SU-DHL-6 (cell line): ENCODE results near the gene AQP6.

Experiments
- H2AFZ ChIP-seq: fragments of 200-600 bp; sonication (generic); 2 replicates; pipeline ENCODE4 v1.6.1; 2014; ENCODE audit warnings: low read depth, mild to moderate bottlenecking, moderate library complexity, mixed read lengths, antibody characterized with exemption, low read length; ENCODE audit not compliant: severe bottlenecking
- H3F3A ChIP-seq: fragments of 200-600 bp; shearing (Covaris generic); 2 replicates; pipeline ENCODE4 v1.6.0; 2016; ENCODE audit warnings: antibody characterized with exemption, mild to moderate bottlenecking; ENCODE audit not compliant: insufficient read depth
- H3K27ac ChIP-seq: fragments of 200-600 bp; sonication (generic); 2 replicates; pipeline ENCODE4 v1.5.1; 2016; ENCODE audit warnings: low read depth, mild to moderate bottlenecking, low read length, moderate library complexity, mixed read lengths
- H3K27me3 ChIP-seq: fragments of 200-600 bp; sonication (generic), shearing (Covaris generic); 2 replicates; pipeline ENCODE4 v1.6.0; 2014; ENCODE audit warnings: mild to moderate bottlenecking, low read length
- H3K36me3 ChIP-seq: fragments of 200-600 bp; sonication (generic); 2 replicates; pipeline ENCODE4 v1.6.1; 2014; ENCODE audit warnings: mild to moderate bottlenecking, low read length, mixed read lengths
- H3K4me2 ChIP-seq: fragments of 300-600, 200-600 bp; shearing (Covaris generic), sonication (generic); 2 replicates; pipeline ENCODE4 v1.6.0; 2014; ENCODE audit warnings: low read length, low read depth, mild to moderate bottlenecking; ENCODE audit not compliant: poor library complexity, severe bottlenecking
- H3K4me3 ChIP-seq: fragments of 200-600 bp; sonication (generic); 2 replicates; pipeline ENCODE4 v1.5.1; 2014; ENCODE audit warnings: antibody characterized with exemption, low read length, mild to moderate bottlenecking, mixed read lengths; ENCODE audit not compliant: insufficient read depth, poor library complexity, severe bottlenecking
- H3K79me2 ChIP-seq: fragments of 200-600 bp; sonication (generic); 2 replicates; pipeline ENCODE4 v1.6.1; 2014; ENCODE audit warnings: mild to moderate bottlenecking, low read length, moderate library complexity; ENCODE audit not compliant: insufficient read depth
- H3K9ac ChIP-seq: fragments of 200-600 bp; sonication (generic); 2 replicates; pipeline ENCODE4 v1.7.0; 2014; ENCODE audit warnings: mild to moderate bottlenecking, low read length
- H3K9me2 ChIP-seq: fragments of 200-600 bp; sonication (generic); replicated peaks from 2 replicates; pipeline ENCODE4 v1.6.1; 2014; ENCODE audit warnings: low read length; ENCODE audit not compliant: insufficient read depth
- H3K9me3 ChIP-seq: fragments of 200-600 bp; sonication (generic); 2 replicates; pipeline ENCODE4 v1.6.1; 2014; ENCODE audit warnings: low read length, mixed read lengths; ENCODE audit not compliant: insufficient read depth
- H4K20me1 ChIP-seq: fragments of 200-600 bp; sonication (generic); 2 replicates; pipeline ENCODE4 v1.6.1; 2014; ENCODE audit warnings: low read depth, mild to moderate bottlenecking, antibody characterized with exemption, low read length, moderate library complexity, mixed read lengths
- CTCF ChIP-seq: fragments of 200-600 bp; sonication (generic); IDR thresholded peaks from one replicate; pipeline ENCODE4 v1.5.1; 2017; ENCODE audit warnings: antibody characterized with exemption, mild to moderate bottlenecking, low read length, moderate library complexity; ENCODE audit not compliant: insufficient read depth, poor library complexity, severe bottlenecking
- EZH2phosphoT487 ChIP-seq: fragments of 200-600 bp; sonication (generic), shearing (Covaris generic); conservative IDR thresholded peaks from 2 replicates; pipeline ENCODE4 v1.6.1; 2018; ENCODE audit warnings: mild to moderate bottlenecking, antibody characterized with exemption, low read length, moderate library complexity, mixed read lengths

Gene AQP6

GRCh38 chr12:49972641-49973360 is at the start of gene AQP6:
TSS of gene AQP6 (plus strand) at chr12:49972947. CDS start at chr12:49973174, 227 bp downstream.
- Histone ChIP-seq H3K9me3 (no peaks in the 10 kb centered on the region), H3K36me3 (no peaks in the 10 kb centered on the region), H3K27ac (no peak within 1 kb of the TSS), H3K9ac (no peak within 1 kb of the TSS), H3K9me2 (no peaks in the 10 kb centered on the region), H2AFZ (no peak within 1 kb of the TSS), H3K27me3 (no peaks in the 10 kb centered on the region), H3F3A (no peaks in the 10 kb centered on the region), H3K79me2 (no peaks in the 10 kb centered on the region), H3K4me3 (no peak within 1 kb of the TSS), H3K4me2 (no peak within 1 kb of the TSS), H4K20me1 (no peaks in the 10 kb centered on the region)
- no peak for TF ChIP-seq CTCF

- Histone ChIP-seq H3K27ac (no peak overlapping the region), H3K4me3 (no peak overlapping the region), H3K36me3 (no peaks in the 10 kb centered on the region), H2AFZ (no peak overlapping the region), H3K9me2 (no peaks in the 10 kb centered on the region), H3K27me3 (no peaks in the 10 kb centered on the region), H3K9me3 (no peaks in the 10 kb centered on the region), H3K79me2 (no peaks in the 10 kb centered on the region), H4K20me1 (no peaks in the 10 kb centered on the region), H3K9ac (no peak overlapping the region), H3F3A (no peaks in the 10 kb centered on the region), H3K4me2 (no peak overlapping the region)
- TF ChIP-seq CTCF (no peak), EZH2phosphoT487 (no peak)
Measured at GRCh38 chr12:49923035-49923644, 49.6 kb upstream of the AQP6 start.

GRCh38 chr12:49923880-49924556 is 48.7 kb upstream of the AQP6 start:
- H2AFZ ChIP-seq = no peak overlapping the region
- no peaks in the 10 kb centered on the region for H3K79me2 ChIP-seq
- TF ChIP-seq CTCF (no peak), EZH2phosphoT487 (no peak)
- no peaks in the 10 kb centered on the region for H3K9me3 ChIP-seq
- H3K9me2 ChIP-seq = no peaks in the 10 kb centered on the region
- H3F3A ChIP-seq = no peaks in the 10 kb centered on the region
- H3K4me3 ChIP-seq = no peak overlapping the region
- no peaks in the 10 kb centered on the region for H4K20me1 ChIP-seq
- no peaks in the 10 kb centered on the region for H3K27me3 ChIP-seq
- no peak overlapping the region for H3K27ac ChIP-seq
- H3K36me3 ChIP-seq = no peaks in the 10 kb centered on the region
- no peak overlapping the region for H3K4me2 ChIP-seq
- no peak overlapping the region for H3K9ac ChIP-seq
